B cell (primary cell): Measurements from ENCODE around the gene USP21. TPM values are rescaled to one million over a fixed set of nuclear protein-coding genes. Genes with fewer than 3 reads are reported as not detected.

Experiments used
- ATAC-seq: fragments of 200-7000 bp; cut with Tn5 transposase; one replicate; pipeline ENCODE4 v1.10.0; 2021; ENCODE audit warnings: low read depth, mild to moderate bottlenecking, moderate number of reproducible peaks, moderate library complexity
- CTCF ChIA-PET: fragments of 350-600 bp; sonication (Branson Sonifier 250); formaldehyde crosslinking; loops from one replicate; lab custom pipeline; 2021; ENCODE audit warnings: antibody characterized with exemption, inconsistent platforms; lab: Charles Lee
- POLR2A ChIA-PET: fragments of 350-600 bp; sonication (Branson Sonifier 250); formaldehyde crosslinking; loops from one replicate; lab custom pipeline; 2021; ENCODE audit warnings: antibody characterized with exemption; lab: Charles Lee
- DNase-seq: peaks from one replicate; pipeline ENCODE4 v3.0.0; 2013
- H2AFZ ChIP-seq: 2 replicates; pipeline ENCODE4 v1.6.1; 2012; ENCODE audit warnings: mild to moderate bottlenecking, low read depth, low read length; ENCODE audit not compliant: insufficient read depth, poor library complexity, severe bottlenecking
- H3K27ac ChIP-seq, 2 donors: 1 replicate in 1 of 2; 2 replicates in 1 of 2; pipeline ENCODE4 v1.5.1; 2012 to 2013; ENCODE audit warnings: low read length in 2 of 2, mild to moderate bottlenecking in 2 of 2, moderate library complexity in 1 of 2
- H3K27me3 ChIP-seq, 4 experiments: fragments of 200-600 bp in 1 of 4; sonication (generic) in 1 of 4; replicated peaks in 1 of 4; 1 replicate in 2 of 4; 2 replicates in 2 of 4; pipeline versions ENCODE4 v1.6.1 to v1.7.0; 2013 to 2016; ENCODE audit warnings: low read length in 3 of 4, mild to moderate bottlenecking in 2 of 4, mixed read lengths in 1 of 4, moderate library complexity in 1 of 4; ENCODE audit not compliant: insufficient read depth in 4 of 4, control insufficient read depth in 3 of 4; ENCODE audit errors: control extremely low read depth in 1 of 4
- H3K36me3 ChIP-seq, 2 experiments: replicated peaks in 1 of 2; 1 replicate in 1 of 2; 2 replicates in 1 of 2; pipeline versions ENCODE4 v1.6.1 to v1.7.1; 2013; ENCODE audit warnings: low read length in 1 of 2; ENCODE audit not compliant: insufficient read depth in 2 of 2, control insufficient read depth in 1 of 2; ENCODE audit errors: control extremely low read depth in 1 of 2, extremely low read depth in 1 of 2
- H3K4me1 ChIP-seq, 2 donors: fragments of 200-600 bp in 1 of 2; sonication (generic) in 1 of 2; 1 replicate in 1 of 2; 2 replicates in 1 of 2; pipeline versions ENCODE4 v1.5.1 to v1.6.1; 2013 to 2017; ENCODE audit warnings: low read length in 2 of 2; ENCODE audit not compliant: control insufficient read depth in 2 of 2, insufficient read depth in 2 of 2
- H3K4me2 ChIP-seq: replicated peaks from 2 replicates; pipeline ENCODE3; 2012; ENCODE audit warnings: mild to moderate bottlenecking, low read depth, low read length; ENCODE audit not compliant: poor library complexity, severe bottlenecking
- H3K4me3 ChIP-seq, 5 experiments: fragments of 200-600 bp in 1 of 5; sonication (generic) in 1 of 5; 1 replicate in 3 of 5; 2 replicates in 2 of 5; pipeline versions ENCODE4 v1.5.1 to v1.7.0; 2011 to 2016; ENCODE audit warnings: low read length in 4 of 5, mild to moderate bottlenecking in 4 of 5, low read depth in 2 of 5, control low read depth in 1 of 5, moderate library complexity in 1 of 5; ENCODE audit not compliant: insufficient read depth in 1 of 5; ENCODE audit errors: control extremely low read depth in 1 of 5, extremely low read depth in 1 of 5
- H3K79me2 ChIP-seq: fragments of 200-600 bp; sonication (generic); one replicate; pipeline ENCODE4 v1.6.0; 2016; ENCODE audit warnings: low read length; ENCODE audit not compliant: control insufficient read depth, insufficient read depth
- H3K9ac ChIP-seq: fragments of 200-600 bp; sonication (generic); 2 replicates; pipeline ENCODE4 v1.6.1; 2017; ENCODE audit warnings: mild to moderate bottlenecking, low read length, moderate library complexity
- H3K9me3 ChIP-seq, 3 donors: one replicate each; pipeline versions ENCODE4 v1.6.1 to v1.7.1; 2013; ENCODE audit warnings: low read length in 2 of 3; ENCODE audit not compliant: control insufficient read depth in 2 of 3, insufficient read depth in 1 of 3; ENCODE audit errors: control extremely low read depth in 1 of 3
- H4K20me1 ChIP-seq: 2 replicates; pipeline ENCODE4 v1.6.0; 2012; ENCODE audit warnings: mild to moderate bottlenecking, low read length; ENCODE audit not compliant: insufficient read depth, control insufficient read depth, poor library complexity, severe bottlenecking
- H3K27ac Mint-ChIP-seq: one replicate; pipeline ENCODE4 v1.8.0; 2021; ENCODE audit warnings: mixed read lengths
- H3K27me3 Mint-ChIP-seq: one replicate; pipeline ENCODE4 v1.8.0; 2021; ENCODE audit warnings: mixed read lengths
- H3K4me1 Mint-ChIP-seq: one replicate; pipeline ENCODE4 v1.8.0; 2021; ENCODE audit warnings: mixed read lengths
- H3K4me3 Mint-ChIP-seq: one replicate; pipeline ENCODE4 v1.8.0; 2021; ENCODE audit warnings: mixed read lengths
- H3K9me3 Mint-ChIP-seq: one replicate; pipeline ENCODE4 v1.8.0; 2022; ENCODE audit warnings: mixed read lengths; ENCODE audit not compliant: insufficient read depth
- CTCF ChIP-seq: fragments of 200-600 bp; IDR thresholded peaks from one replicate; pipeline ENCODE4 v1.8.0; 2022; ENCODE audit warnings: antibody characterized with exemption, mild to moderate bottlenecking
- EZH2 ChIP-seq: IDR thresholded peaks from 2 replicates; pipeline ENCODE4 v1.6.1; 2012; ENCODE audit warnings: borderline replicate concordance, low read depth, mild to moderate bottlenecking, moderate library complexity, low read length; ENCODE audit not compliant: insufficient read depth, poor library complexity, severe bottlenecking
- WGBS: methylation state at CpG from one replicate; pipeline ENCODE4 v1.1.5; 2013; ENCODE audit warnings: missing lambda C conversion rate; ENCODE audit not compliant: insufficient coverage; 5-methylcytosine and 5-hydroxymethylcytosine counted together
- intact Hi-C: fragments of 100-400 bp; cut with micrococcal nuclease; formaldehyde crosslinking; loops from one replicate; pipeline ENCODE4 v1.10.0; 2022
- polyA plus RNA-seq: library from polyadenylated mRNA; depleted of rRNA; stranded (reverse); fragments of >200 nt; gene quantifications from 2 replicates; pipeline ENCODE4 v1.2.3, GENCODE V29; 2012
- total RNA-seq, 2 donors: library from RNA; stranded (reverse); fragments of 120-200 nt in 1 of 2; gene quantifications; 1 replicate in 1 of 2; 2 replicates in 1 of 2; pipeline versions ENCODE4 v1.2.3 to v1.2.4, GENCODE V29; 2013 to 2022

Gene USP21
- total and polyA plus RNA-seq, 2 donors (not counting 1 experiment from before 2014, with no cell fraction given) = 53.3 to 81.6 TPM

DNA sequence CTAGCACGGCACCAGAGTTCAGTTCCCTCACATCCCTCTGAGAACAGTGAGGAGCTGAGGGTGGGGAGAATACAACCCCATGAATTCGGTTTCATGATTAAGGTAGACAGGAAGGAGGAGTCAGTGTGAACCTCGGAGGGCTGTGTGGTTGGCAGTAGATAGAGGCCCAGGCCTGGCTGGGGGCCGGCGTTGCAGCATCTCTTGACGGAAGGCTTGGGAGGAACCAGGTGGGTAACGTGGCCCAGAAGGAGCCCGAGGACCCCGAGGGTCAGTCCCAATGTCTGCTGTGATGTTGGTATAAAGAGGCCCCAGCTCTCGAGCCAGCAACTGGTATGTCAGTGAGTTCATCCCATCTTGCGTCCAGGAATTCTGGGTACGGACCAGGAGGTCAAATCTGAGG is 12.4 kb downstream of the USP21 start:
- Mint-ChIP-seq H3K9me3 (no peaks in the 10 kb centered on the region), H3K4me3 (no peak overlapping the region), H3K27me3 (no peaks in the 10 kb centered on the region), H3K4me1 (peaks cover 42% of the 10 kb centered on the region), H3K27ac (no peak overlapping the region)
- Histone ChIP-seq H3K4me3 (no peak overlapping the region), H2AFZ (no peak overlapping the region), H3K4me2 (no peak overlapping the region), H3K27ac (no peak overlapping the region), H3K4me1 (peaks cover 21 to 26% of the 10 kb centered on the region in 2 donors), H3K79me2 (peaks cover 35% of the 10 kb centered on the region), H3K27me3 (no peaks in the 10 kb centered on the region), H3K9ac (no peak overlapping the region), H3K36me3 (peaks cover 3 to 66% of the 10 kb centered on the region in 2 experiments), H4K20me1 (peaks cover 12% of the 10 kb centered on the region), H3K9me3 (no peaks in the 10 kb centered on the region)
- CTCF ChIA-PET = interaction anchor here (0.5 to 1.2 kb wide), 2 partner anchors 11 to 19 kb away, joined by 5 read pairs; no protein-coding TSS in a partner anchor
- 90% methylated on average over 11 of the region's 12 CpGs for WGBS
- intact Hi-C loops = no loop called here
- POLR2A ChIA-PET = no interaction called here
- no peak for ATAC-seq
- DNase-seq = no peak
- TF ChIP-seq EZH2 = no peak
- TF ChIP-seq CTCF = no peak

DNA sequence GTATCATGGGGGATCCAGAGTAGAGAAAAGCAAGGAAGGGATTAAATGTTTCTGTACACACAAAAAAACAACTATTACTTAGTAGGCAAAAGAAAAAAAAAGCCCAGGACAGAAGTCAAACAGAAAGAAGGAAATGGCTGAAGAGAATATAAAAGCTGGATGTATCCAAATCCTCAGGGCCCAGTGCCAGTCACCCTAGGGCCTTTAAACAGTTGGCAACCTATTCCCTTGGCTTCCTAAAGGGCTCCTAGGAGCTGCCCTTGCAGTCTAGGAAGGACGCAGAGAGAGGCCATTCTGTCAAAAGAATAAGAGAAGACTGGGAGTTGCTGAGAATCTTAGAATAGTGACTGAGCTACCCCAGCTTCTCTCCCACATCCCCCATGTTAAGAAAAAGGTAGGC is 13.0 kb downstream of the USP21 start:
- WGBS = no CpG with 5 or more reads among the region's 1 CpG
- POLR2A ChIA-PET = no interaction called here
- peaks cover 3 to 66% of the 10 kb centered on the region in 2 experiments for H3K36me3 ChIP-seq

More for the DNA sequence above, 13.0 kb downstream of the USP21 start:
- intact Hi-C loops = no loop called here
- Histone ChIP-seq H3K4me1 (peaks cover 16 to 22% of the 10 kb centered on the region in 2 donors), H3K4me2 (no peak overlapping the region), H3K9me3 (no peaks in the 10 kb centered on the region), H2AFZ (no peak overlapping the region), H3K27me3 (no peaks in the 10 kb centered on the region), H3K27ac (no peak overlapping the region), H4K20me1 (peaks cover 14% of the 10 kb centered on the region), H3K4me3 (no peak overlapping the region), H3K79me2 (peaks cover 34% of the 10 kb centered on the region), H3K9ac (no peak overlapping the region)
- DNase-seq = no peak
- Mint-ChIP-seq H3K27me3 (no peaks in the 10 kb centered on the region), H3K4me3 (no peak overlapping the region), H3K4me1 (peaks cover 42% of the 10 kb centered on the region), H3K27ac (no peak overlapping the region), H3K9me3 (no peaks in the 10 kb centered on the region)
- CTCF ChIA-PET = no interaction called here
- TF ChIP-seq EZH2 = no peak
- TF ChIP-seq CTCF = no peak
- ATAC-seq = no peak
